HL-60/S4 (cell line): ENCODE measurements around the gene GPR55.
"Not testable (repeated sequence)": the region's sequence is repeated elsewhere in the genome, so short reads cannot be mapped to it uniquely, and the experiment has no call there.

Source experiments
- in situ Hi-C: fragments of 300-500 bp; cut with MboI; formaldehyde crosslinking; loops from 2 replicates; pipeline ENCODE4 v1.14.3; 2022; ENCODE audit warnings: low sequenced_read_pairs

GPR55 gene

DNA sequence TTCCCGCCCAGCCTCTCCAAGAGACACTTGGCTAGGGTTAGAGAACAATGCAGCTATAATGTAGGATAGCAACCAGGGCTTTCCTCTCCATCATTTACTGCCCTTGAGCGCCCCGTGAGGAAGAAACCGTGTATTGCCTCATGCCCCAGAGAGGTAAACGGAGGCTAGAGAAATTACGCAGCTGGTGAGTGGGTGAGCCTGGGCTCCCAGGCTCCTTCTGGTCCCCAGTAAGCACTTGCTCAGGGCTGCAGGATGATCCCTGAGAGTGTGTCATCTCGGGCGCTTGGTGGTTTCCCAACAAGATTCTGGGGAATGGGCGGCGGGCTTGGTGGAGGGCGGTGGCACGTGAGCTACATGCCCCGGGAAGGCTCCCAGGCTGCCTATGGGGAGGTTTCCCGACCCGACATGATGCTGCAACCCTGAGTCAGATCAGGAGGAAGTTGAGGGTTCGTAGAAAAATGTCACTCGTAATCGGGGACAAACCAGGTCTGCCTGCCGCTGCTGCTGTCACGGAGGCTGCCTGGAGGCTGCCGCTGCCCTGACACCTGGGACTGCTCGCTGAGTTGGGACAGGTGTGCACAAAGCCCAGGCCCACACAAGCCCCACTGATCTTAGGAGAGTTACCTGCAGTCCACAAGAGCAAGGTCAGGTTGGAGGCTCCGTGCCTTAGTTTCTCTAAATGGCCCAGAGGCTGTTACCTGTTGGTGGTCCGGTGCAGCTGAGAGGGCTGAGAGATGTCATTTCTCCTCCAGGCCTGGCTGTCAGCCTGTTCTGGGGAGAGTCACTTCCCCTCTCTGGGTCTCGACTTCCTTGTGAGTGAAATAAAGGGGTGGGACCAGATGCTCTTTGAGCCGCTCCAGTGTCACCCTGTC lies at the start of gene GPR55:
TSS of gene GPR55 (minus strand) at position 773 of the 872 bp plus-strand sequence. CDS start 14,280 bp downstream, outside the sequence.
- in situ Hi-C loops = no loop called here

- in situ Hi-C loops = no loop called here
Observed at GRCh38 chr2:230974096-230974913, 49.3 kb upstream of the GPR55 start.

- in situ Hi-C loops = no loop called here
Observed at GRCh38 chr2:230972046-230972445, 47.0 kb upstream of the GPR55 start.

- in situ Hi-C loops = no loop called here
Observed at GRCh38 chr2:230969659-230970015, 44.6 kb upstream of the GPR55 start.

GRCh38 chr2:230968921-230969658 lies 44.0 kb upstream of the GPR55 start:
- in situ Hi-C loops = no loop called here

DNA sequence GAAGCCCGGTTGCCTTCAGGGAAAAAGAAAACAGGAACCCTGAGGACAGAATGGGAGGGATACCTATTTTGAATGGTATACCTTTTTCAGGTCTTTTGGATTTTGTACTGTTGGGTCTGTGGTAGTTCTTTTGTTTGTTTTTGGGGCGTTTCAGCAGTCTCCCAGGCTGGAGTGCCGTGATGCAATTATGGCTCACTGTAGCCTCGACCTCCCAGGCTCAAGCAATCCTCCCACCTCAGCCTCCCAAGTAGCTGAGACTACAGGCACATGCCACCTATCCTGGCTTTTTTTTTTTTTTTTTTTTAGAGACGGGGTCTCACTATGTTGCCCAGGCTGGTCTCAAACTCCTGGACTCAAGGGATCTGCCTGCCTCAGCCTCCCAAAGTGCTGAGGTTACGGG lies 43.3 kb upstream of the GPR55 start:
- in situ Hi-C loops = not testable (repeated sequence)

GRCh38 chr2:230967113-230967512 lies 42.1 kb upstream of the GPR55 start:
- in situ Hi-C loops = no loop called here

DNA sequence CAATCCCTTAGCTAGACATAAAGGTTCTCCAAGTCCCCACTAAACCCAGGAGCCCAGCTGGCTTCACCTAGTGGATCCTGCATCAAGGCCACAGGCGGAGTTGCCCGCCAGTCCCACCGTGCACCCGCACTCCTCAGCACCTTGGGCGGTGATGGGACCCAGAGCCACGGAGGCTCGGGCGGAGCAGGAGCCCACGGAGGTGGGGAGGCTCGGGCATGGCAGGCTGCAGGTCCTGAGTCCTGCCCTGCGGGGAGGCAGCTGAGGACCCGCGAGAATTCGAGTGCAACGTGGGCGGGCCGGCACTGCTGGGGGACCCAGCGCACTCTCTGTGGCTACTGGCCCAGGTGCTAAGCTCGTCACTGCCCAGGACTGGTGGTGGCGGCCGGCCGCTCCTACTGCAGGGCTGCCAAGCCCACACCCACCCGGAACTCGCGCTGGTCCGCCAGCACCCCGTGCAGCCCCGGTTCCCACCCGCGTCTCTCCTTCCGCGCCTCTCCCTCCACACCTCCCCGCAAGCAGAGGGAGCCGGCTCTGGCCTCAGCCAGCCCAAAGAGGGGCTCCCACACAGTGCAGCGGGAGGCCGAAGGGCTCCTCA lies 39.2 kb upstream of the GPR55 start:
- in situ Hi-C loops = no loop called here

GRCh38 chr2:230961091-230961491 lies 36.0 kb upstream of the GPR55 start:
- in situ Hi-C loops = no loop called here

DNA sequence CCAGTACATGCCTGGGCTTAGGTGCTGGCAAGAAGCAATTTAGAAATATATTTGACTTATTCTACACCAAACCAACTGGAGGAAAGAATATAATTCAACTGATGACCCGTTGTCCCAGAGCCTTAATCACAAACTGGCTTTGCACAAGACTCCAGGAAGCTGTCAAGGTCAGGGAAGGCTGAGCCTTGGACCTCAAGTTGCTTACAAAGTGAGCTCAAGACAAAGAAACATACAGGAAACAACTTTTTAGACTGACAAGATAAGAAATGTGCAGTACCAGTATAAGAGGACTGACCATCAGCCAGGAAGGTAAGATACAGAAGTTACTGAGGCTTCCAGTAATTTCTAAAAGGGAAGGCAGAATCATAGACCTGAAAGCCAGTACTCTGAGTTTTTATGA lies 35.0 kb upstream of the GPR55 start:
- in situ Hi-C loops = no loop called here

DNA sequence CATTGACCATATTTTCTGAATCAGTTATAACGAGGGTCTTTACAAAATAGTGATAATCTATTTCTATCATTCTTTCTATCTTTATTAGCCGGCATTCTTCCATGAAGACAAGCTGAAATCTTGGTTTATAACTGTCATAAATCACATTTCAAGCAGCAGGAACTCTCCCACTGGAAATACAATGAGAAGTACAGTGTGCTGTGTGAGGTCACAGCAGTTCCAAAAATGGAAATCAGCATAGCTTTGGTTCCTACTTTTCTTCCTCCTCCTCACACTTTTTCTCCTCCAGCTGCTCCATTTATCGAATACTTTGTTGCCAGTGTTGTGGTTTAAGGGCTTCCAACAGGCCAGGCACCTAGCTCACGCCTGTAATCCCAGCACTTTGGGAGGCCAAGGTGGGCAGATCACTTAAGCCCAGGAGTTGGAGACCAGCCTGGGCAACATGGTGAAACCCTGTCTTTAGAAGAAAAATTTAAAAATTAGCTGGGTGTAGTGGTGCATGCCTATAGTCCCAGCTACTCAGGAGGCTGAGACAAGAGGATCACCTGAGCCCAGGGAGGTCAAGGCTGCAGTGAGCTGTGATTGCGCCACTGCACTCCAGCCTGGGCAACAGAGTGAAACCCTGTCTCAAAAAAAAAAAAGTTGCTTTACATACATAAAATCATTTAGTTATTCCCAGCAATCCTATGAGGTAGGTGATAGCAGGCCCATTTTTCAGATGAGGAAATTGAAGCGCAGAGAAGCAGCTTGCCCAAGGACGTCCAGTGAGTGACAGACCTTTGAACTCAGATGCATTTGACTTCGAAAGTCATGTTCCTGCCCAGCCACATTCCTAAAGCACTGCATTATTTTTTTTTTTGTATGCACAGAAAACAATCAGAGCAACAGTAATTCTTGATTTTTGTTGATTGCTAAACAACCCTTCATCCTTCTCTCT lies 34.0 kb upstream of the GPR55 start:
- in situ Hi-C loops = no loop called here

DNA sequence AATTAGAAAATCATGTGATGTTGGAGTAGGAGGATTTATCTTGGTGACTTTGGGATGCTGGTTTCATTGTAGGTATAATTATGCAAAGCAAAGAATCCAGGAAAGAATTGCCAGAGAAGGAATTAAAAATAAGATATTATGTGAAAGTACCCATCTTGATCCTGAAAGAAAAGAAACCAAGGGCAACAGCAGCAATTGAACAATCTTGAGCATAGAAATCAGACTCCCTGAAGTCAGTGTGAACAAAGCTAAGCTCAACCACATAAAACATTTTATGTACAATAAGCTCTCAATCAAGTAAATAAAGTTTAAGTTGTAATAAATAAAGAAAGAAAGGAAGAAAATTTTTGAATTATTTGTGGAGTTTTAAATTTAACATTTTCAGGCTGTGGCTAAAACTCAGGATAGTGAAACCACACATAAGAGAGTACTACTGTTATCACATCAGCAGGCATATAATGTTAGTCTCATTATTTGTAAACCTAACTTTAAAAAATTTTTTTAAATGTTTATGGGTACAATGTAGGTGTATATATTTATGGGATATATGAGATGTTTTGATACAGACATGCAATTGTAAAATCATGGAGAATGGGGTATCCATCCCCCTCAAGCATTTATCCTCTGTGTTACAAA lies 32.8 kb upstream of the GPR55 start:
- in situ Hi-C loops = no loop called here

DNA sequence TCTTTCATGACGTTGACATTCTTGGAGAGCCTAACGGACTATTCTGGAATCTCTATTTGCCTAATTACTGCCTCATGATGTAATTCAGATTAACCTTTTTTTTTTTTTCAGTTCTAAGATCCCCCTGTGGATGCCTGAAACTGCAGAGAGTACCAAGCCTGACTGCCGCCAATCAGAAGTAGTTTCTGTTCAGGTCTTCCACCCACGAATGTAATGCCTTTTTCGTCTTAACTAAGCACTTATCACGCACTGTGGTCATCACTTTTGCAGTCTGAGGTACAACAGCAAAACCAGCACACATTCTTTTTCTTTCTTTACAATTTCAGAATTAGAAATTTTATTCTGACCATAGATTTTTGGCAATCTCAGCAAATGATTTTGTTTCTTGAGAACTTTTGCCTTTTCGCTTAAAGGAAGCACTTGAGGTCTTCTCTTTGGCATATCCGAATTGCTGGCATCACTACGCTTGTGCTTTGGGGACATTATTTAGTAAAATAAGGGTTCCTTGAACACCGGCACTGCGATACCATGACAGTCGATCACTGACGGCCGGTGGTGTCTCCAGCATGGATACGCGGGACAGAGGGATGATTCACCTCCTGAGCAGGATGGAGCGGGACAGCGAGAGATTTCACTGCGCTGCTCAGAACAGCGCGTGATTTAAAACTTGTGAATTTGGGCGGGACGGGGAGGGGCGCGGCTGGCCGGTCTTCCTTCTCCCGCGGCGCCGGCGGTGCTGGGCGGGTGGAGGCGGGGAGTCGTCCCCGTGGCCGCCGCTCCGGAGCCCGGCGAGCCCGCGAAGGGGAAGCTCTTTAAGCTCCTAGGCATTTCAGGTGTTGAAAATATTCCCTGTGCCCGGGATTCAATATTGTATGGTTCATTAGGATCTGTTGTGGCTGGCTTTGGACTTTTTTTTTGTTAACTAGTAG lies 32.0 kb upstream of the GPR55 start:
- in situ Hi-C loops = no loop called here

DNA sequence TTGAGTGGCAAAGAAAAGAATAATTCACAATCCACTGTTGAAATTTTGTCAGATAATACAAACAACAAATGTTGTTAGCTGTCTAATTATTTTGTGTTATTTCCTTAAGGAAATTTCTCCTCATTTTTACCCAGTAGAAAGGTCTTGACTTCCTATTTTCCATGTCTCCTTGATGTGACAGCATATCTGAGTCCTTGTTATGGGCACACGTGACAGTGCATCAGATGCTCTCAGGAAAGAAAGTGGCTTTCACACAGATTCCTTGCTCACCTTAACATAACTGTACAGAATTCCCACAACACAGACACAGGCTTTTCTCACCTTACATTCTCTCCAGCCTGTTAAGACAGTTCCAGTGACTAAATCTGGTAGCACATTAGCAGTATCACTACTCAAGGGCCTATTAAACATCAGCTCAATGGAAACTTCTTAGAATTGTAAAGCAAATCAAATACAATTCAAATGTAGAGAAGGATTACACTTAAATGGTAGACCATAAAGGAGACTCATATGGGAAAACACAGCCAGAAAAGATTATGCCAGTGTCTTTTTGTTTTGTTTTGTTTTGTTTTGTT lies 30.2 kb upstream of the GPR55 start:
- in situ Hi-C loops = no loop called here

DNA sequence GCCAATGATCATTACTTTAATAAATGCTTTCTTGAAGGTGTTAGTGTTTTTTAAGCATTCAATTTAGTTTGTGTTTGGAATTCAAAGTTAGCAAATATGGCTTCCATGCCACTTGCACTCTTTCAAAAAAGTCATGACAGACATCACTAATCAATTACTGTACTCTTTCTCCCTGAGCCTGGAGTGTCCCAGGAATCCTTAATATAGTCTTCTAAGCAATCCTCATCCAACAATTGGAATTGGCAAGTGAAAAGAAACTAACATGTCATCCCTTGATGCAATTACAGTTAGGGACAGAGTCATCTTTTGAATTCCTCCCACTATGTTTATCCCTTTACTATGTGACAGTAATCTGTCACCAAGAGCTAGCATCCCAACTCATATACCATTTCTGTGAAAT lies 29.7 kb upstream of the GPR55 start:
- in situ Hi-C loops = no loop called here

- in situ Hi-C loops = no loop called here
Observed at GRCh38 chr2:230953845-230954244, 28.8 kb upstream of the GPR55 start.

DNA sequence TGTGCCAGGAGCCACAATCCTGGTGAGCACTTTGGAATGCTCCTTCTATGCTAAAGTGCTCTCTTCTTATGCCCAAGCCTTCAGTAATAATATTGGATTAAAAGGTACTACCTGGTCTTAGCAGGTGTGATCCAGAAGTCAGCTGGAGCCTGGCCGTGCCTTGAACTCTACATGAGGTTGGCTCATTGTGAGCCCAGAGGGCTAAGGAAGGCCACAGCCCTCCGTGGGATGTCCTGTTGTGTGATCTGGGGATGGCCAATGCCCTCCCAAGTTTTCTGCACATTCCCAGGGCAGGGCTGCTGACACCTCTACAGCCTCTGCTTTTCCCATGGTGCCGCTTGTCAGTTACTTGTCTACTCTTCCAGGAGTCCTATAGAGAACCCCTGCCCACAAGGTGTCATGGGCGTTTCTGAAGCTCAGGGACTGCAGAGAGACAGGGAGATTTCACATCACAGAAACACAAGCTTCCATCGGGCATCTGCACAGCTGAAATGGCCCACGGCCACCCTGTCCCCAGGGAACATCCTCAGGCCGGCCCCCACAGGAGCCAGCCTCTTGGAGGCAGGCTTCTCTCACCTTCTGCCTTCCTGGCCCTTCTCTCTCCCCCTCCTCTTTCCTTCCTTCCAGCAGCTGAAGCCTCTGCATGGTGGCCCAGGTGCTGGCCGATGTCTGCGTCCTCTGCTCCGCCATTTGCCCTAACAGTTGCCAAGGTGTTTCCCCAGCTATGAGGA lies 27.3 kb upstream of the GPR55 start:
- in situ Hi-C loops = no loop called here
